Body of pancreas (tissue), 4 donors: ENCODE measurements around the gene MKNK1.

Source experiments
- POLR2A ChIP-seq, 3 donors: fragments of 450-650 bp; IDR thresholded peaks; one replicate each; pipeline ENCODE4 v1.6.1; 2016; ENCODE audit warnings: antibody characterized with exemption in 3 of 3, mild to moderate bottlenecking in 2 of 3
- TF ChIP-seq, protein P1 (sequence below), 7 experiments: fragments of 450-650 bp in 4 of 7; fragments of 200-600 bp in 3 of 7; sonication (generic) in 3 of 7; IDR thresholded peaks; one replicate each; pipeline ENCODE4 v1.5.1; 2016 to 2019; ENCODE audit warnings: antibody characterized with exemption in 7 of 7

DNA sequence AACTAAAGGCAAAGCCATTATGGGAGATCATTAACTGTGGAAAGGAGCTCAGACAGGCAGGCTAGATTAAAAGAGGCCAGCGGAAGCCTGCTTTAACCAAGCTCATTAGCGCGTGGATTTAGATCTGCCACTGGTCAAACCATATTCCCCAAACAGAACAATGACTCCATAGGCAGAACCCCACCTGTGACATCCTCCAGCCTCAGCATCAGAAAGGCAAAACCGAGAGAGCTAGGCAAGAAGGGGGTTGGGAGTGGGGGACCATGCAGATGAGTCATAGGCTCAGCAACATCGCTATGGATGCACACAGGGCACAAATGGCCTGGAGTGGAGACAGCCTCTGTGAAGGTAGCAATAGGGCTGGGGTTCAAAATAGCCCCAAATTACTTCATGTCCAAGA lies 20.6 kb downstream of the MKNK1 start:
- TF ChIP-seq, protein P1, sequence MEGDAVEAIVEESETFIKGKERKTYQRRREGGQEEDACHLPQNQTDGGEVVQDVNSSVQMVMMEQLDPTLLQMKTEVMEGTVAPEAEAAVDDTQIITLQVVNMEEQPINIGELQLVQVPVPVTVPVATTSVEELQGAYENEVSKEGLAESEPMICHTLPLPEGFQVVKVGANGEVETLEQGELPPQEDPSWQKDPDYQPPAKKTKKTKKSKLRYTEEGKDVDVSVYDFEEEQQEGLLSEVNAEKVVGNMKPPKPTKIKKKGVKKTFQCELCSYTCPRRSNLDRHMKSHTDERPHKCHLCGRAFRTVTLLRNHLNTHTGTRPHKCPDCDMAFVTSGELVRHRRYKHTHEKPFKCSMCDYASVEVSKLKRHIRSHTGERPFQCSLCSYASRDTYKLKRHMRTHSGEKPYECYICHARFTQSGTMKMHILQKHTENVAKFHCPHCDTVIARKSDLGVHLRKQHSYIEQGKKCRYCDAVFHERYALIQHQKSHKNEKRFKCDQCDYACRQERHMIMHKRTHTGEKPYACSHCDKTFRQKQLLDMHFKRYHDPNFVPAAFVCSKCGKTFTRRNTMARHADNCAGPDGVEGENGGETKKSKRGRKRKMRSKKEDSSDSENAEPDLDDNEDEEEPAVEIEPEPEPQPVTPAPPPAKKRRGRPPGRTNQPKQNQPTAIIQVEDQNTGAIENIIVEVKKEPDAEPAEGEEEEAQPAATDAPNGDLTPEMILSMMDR (IDR thresholded peaks at IDR 0.05): no peak
- TF ChIP-seq POLR2A (IDR thresholded peaks at IDR 0.05): no peak
